ENCODE results near the gene SZRD1.

The SZRD1 gene

DNA sequence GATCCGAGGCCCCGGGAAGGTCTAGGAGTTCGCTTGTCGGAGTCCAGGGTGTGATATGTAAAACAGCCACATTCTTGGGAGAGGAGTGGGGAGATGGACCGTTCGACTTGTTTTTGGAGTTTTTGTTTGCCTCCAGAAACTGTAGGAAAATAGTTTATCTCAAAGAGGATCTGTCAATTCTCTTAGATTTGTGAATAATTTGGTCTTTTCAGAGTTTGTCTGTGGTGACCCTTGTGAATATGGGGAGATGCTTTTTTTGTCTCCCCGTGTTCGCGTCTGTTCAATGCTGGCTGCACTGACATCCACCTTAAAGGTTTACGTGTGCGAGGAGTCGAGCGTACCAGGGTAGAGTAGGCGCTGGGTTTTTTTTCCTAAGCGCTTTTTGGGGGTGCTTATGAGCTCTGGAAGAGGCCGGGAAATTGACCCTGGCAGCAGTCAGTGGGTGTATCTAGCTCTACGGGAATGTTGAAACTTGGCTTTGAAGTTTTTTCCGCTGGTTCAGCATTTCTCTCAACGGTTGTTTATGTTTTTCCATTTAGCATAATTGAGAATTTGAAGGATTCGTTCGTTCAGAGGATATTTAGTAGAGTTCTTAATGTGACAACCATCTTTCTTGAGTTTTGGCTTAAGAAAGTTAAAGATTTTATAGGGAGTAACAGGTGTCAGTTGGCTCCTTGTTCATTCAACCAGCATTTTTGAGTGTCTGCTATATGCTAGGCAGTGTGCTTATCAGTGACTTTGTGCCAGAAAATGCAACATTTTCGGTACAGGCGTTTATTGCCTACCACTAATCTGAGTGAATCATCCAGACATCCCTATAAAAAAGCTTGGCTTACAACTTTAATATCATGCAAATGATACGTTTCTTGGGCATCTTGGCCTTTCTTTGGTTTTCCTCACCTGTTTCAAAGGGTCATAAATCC is 1.2 kb downstream of the SZRD1 start:
- no peak for DNase-seq

DNA sequence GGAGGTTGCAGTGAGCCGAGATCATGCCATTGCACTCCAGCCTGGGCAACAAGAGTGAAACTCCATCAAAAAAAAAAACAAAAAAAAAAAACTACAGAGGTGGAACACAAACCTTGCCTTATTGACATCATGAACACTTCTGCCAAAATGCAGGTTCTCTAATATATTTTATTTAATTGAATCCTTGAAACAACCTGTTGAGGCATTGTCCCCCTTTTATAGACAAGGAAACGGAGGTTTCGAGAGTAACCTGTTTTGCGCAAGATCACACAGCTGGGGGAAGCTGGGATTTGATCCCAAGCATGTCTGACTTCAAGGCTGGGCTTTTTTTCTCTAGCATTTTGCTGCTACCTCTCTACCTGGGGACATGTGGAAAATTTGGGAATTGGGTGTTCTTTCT is 2.8 kb downstream of the SZRD1 start:
- no peak for DNase-seq

DNA sequence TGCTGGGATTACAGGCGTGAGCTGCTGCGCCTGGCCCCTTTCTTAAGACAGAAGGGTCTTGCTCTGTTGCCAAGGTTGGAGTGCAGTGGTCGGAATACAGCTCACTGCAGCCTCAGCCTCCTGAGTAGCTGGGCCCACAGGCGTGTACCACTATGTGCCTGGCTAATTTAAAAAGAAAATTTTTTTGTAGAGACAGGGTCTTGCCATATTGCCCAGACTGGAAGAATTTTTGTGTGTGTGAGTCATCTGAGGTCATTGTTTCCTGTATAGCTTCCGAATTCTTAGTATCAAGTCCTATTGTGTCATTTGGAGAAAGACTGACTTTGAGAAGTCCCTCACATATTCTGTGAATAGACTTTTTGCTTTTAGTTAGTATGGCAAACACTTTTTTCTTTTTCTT is 4.7 kb downstream of the SZRD1 start:
- DNase-seq: peak in 1 of 2 donors; percentile 57

DNA sequence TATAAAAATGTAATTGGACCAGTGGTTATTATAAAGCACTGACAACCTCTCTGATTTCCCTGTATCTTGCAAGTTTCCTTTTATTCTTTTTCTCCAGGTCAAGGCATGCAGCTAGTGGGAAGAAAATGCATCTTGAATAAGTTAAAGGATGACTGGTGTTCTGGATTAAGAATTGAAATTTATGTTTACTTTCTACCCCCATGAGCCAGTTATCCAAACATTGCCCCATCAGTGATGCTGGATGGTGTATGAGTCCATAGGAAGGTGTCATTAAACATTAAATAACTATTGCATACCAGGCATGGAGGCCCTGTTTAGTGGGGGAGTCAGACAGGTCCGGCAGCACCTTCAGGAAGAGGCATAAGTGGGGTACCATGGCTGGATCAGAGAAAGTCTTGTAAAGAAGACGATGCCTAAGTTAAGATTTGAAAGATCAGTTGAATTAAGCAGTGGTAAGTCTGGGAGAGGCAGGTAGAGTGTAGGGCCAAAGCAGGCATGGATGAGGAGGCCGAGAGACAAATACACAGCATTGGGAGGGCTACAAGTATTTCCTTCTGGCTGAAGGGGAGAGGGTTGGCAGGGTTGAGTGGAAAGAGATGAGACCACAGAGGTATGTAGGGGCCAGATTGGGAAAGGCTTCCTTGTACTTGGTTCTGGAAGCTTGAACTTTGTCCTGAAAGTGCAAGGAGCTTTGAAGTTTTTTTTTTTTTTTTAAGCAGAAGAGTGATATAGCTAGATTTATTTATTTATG is 5.7 kb downstream of the SZRD1 start:
- no peak for DNase-seq

DNA sequence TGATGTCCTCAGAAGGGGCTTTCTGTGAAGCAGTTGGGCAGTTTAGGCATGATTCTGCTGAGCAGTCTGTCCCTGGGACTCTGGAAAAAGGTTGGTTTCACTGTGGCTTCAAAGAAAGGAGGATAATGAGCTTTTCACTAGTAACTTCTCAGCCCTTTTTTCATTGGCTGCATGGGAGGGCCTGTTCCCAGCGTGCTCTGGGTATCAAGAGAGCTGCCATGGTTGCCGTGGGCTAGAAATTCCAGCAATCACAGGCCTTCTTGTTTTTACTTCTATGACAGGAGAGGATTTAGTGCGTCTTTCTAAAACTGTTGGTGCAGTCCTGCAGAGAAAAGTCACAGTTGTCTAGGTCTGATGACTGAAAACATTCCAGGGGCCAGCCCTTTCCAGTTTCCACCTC is 7.2 kb downstream of the SZRD1 start:
- no peak for DNase-seq

DNA sequence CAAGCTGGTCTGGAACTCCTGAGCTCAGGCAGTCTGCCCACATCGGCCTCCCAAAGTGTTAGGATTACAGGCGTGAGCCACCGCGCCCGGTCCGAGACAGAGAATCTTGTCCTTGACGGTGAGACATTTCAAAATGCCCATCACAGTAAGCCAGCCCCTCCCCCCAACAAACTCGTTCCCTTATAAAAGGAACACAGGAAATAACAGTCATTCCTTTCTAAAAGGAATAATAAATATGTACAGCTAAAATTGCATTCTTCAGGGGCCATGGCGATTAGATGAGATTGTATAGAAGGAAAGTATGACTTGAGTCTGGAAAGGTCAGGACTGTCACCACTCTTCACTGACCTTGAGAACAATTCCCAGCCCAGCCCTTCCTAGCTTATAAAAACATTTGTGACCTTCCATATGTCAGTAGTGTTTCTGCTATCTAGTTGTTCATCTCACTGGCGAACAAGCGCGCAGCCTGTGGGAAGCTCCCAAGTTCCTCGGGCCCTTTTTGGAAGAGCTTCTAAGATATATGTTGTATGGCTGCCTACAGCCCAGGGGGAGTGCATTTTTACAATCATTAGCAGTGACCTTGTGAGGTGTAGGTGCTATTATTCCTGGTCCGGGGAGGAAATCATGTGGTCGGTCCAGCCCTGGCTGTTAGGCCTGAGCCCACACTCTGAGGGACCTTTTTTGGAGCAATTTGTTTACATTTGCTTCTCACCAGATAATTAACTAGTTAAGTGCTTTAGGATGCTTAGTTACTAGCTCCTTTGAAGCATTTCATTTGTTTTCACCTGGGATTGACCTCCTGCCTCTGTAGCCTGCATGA is 8.7 kb downstream of the SZRD1 start:
- DNase-seq: no peak

DNA sequence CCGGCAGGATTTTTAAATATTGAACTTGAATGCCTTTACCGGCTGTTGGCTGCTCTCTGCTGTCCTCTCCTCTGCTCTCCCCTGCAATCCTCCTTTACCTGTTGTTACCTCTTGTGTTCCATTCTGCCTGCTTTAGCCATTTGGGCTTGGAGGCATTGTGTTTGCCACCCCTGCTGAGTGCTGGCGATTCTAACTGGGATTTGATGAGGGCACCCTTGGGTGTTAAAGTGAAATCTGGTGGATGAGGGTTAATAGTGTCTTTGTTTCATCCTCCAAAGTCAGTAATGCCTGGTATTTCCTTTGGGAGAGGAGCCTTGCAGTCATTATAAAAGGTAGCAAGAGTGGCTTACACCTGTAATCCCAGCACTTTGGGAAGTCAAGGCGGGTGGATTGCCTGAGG is 9.9 kb downstream of the SZRD1 start:
- DNase-seq: no peak

DNA sequence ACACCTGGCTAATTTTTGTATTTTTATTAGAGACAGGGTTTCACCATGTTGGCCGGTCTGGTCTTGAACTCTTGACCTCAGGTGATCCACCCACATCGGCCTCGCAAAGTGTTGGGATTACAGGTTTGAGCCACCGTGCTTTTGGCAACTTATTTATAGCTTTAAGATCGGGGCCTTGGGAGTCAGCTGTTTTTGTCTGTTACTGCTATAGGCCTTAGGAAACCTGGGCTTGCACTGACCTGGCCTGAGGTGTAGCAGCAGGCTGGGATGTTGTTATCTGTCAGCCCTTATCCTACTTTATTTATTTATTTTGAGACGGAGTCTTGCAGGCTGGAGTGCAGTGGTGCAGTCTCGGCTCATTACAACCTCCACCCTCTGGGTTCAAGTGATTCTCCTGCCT is 11.4 kb downstream of the SZRD1 start:
- DNase-seq: no peak

DNA sequence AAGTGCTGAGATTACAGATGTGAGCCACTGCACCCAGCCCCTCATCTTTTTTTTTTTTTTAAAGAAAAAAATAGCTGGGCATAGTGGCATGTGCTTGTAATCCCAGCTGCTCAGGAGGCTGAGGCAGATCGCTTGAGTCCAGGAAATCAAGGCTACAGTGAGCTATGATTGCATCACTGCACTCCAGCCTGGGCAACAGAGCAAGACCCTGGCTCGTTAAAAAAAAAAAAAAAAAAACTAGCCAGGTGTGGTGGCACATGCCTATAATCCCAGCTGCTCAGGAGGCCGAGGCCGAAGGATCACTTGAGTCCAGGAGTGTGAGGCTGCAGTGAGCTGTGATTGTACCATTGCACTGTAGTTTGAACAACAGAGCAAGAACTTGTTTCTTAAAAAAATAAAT is 13.8 kb downstream of the SZRD1 start:
- DNase-seq: no peak

DNA sequence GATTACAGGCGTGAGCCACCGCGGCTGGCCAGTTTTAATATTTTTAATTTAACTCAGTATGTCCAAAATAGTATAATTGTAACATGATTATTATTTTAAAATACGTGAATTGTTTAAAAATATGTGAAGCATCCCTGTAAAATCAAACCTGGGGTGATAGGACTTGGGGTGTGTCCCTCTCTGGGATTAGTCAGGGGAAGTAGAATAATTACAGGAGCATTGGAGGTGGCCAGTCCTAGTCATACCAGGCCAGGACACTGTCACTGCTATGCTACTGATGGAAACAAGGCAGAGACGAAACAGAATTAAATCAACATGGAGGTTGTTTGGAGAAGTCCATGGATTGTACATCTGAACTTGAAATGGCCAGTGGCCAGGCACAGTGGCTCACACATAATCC is 16.8 kb downstream of the SZRD1 start:
- no peak for DNase-seq

DNA sequence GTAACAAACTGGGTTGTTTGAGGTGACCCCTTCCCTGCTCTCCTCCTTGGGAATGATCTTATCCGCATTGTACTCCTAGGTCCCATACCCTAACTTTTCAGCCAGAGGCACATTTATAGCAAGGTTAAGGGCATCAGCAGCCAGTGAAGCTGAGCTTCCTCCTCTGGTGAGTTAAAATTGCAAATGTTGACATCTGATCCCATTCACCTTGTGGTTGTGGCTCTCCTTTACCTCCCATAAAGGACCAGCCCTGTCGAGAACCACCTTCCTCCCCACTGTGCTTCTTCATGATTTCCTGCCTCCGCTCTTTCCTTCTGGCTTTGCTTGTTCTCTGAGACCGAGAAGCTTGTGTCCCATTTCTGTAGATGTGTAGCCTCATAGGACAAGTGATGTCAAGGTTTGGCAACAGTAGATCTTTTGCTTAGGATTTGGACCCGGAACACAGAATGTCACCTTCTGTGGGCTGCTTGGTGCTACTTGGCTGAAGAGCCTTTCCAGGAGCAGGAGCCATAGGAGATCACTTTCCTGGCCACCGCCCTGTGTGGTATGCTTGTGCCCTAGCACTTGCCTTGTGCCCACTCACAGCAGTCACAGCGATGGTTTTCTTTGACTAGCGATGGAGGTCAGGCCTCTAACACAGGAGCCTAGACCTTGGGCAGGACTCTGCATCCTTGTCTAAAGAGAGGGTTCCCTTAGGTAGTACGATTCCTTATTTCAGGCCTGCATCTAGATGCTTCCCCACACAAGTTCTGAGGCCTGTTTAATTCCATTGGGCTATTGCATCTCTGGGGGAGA is 18.8 kb downstream of the SZRD1 start:
- no peak for DNase-seq

DNA sequence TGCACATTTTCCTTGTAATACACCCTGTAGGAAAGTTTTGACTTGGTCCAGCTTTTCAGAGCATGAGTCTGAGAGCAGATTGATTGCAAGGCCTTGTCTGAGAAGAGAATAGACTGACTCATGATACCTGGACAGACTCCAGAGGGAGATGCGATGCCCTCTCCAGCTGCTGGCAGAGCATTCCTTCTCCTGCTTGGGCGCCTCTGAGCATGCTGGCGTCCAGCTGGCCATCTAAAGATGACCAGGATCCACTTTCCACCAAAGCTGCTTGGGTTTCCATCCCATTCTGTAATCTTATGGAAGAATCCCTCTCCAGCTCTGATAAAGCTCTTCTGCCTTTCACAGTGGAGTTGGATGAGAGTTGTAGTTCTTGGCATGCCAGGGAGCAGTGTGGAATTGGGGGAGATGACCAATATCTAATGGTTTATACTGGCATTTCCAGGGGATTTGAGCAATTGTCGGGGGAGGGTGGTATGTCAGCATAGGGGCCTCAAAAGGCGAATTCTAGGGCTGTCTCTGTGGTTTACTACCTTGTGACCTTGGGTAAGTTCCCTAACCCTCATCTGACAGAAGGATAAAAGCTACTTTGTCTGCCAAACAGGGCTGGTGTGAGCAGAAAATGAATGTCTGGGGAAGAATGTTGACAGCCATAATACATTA is 19.5 kb downstream of the SZRD1 start:
- no peak for DNase-seq

DNA sequence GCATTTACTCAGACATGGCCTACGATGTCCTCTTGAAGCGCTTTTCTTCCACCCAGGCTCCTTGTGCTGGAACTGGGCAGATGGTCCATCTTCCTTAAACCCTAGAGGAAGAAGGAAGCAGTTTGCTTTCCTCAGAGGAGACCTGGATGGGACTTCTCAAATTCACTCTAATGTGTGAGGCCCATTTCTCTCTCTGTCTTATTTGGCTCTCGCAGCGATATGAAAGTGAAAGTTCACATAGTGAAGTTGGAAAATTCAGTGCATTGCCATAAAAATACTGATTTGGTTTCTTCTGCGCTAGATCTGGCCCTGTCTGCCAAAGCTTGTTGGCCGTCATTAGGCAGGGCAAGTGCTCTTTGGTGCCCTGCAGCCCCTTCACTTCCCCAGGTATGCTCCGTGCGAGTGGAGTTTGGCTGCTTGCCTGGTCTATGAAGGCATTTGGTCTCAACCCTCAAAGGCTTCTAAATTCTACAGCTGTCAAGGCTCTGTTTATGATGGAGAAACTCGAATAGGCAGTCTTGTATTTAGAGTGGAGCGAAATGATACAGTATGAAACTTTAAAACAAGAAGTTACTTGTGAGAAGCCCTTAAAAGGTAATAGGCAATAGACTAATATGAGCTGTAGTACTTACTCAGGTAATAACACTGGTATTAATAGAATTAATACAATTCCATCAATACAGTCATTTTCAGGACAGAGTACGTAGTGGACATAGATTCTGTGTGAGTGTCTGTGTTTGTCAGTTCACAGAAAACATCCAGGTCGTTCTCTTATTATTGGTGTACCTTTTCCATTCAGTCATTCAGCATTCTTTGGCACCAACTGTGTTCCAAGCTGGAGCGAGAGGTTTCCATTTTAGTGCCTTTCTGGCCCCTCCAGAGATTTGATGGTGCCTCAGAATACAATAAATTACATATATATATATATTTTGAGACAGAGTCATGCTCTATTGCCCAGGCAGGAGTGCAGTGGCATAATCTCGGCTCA is 20.5 kb downstream of the SZRD1 start:
- peak in 1 of 2 donors; percentile 28 for DNase-seq

DNA sequence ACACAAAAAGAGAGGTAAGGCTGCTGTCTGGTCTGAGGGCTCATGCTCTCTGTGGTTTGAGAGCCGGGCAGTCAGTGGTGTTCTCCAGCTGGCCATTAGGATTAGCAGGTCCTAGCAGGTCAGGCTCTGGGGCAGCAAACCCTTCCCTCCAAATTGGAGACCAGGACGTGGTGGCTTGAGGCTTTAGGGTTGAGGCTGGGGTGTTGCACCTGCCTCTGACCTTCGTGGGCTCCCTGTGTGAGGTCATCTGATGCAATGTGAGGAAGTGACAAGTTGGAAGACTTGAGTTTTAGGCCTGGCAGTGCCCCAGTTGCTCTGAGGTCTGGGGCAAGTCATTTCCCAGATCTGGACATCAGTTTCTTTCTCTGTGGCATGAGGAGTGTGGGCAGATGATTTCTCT is 24.4 kb downstream of the SZRD1 start:
- DNase-seq: no peak

DNA sequence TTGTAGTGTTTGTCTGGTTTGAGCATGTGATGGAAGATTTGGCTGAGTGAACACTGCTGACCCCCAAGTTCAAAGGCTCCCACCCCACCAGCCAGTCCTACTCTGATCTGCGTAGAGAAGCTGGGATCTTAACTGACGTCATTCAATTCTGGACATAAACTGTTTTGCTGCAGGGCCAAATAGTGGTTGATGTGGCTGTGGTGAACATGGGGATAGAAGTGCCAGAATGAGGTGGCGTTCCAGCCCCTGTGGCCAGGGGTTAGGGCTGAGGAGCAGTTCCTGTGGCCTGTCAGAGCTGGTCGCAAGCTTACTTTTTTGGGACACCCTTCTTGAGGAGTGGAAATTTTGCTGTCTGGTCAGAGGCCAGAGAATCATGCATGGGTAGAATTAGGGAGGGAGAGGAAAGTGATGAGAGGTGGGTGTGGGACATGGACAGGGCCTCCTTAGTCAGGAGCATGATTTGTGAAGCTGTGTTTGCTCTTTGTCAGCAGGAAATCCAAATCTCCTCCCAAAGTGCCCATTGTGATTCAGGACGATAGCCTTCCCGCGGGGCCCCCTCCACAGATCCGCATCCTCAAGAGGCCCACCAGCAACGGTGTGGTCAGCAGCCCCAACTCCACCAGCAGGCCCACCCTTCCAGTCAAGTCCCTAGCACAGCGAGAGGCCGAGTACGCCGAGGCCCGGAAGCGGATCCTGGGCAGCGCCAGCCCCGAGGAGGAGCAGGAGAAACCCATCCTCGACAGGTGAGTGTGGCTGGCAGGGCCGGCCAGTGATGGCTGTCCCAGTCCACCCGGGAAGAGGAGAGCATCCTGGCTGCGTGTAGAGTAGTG is 25.9 kb downstream of the SZRD1 start:
- DNase-seq: no peak

DNA sequence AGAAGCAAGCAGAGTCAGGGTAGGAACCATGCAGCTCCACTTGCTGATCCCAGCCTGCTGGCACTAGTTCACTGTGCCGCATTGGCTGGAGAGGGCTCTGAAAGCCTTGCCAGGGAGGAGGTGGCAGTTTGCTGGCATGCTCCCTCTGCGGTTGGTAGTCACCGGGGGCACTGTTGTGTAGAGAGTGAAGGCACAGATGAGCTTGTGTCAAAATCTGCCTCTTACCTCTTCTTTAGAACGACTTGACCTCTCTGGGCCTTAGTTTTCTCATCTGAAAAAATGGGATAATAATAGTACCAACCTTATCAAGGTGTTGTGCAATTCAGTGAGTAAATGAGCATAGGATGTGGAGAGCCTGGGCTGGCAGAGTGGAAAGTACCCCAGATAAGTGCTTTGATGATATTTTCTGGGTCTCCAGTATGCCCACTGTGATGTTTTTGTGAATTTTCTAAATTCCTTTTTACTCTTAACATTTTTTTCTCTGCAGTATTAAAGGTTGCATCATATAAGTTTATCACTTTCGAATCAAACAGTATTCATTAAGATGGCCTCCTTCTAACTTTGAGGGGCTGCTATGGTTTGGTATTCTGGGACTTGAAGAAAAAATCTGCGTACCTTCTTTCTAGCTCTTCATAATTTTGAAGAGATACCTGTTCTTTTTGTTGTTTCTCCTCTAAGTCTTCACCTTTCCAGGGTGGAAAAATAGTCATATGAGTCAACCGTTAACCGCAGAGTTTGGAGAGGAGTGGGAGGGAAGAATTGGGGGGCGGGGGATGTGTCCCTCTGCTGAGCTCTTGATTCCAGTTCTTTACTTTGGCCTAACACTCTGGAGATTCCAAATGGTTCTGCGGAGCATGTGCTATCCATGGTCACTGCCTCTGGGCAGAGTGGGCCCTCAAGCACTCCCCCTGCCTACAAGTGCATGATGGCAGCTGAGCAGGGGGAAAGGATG is 26.8 kb downstream of the SZRD1 start:
- DNase-seq: no peak

DNA sequence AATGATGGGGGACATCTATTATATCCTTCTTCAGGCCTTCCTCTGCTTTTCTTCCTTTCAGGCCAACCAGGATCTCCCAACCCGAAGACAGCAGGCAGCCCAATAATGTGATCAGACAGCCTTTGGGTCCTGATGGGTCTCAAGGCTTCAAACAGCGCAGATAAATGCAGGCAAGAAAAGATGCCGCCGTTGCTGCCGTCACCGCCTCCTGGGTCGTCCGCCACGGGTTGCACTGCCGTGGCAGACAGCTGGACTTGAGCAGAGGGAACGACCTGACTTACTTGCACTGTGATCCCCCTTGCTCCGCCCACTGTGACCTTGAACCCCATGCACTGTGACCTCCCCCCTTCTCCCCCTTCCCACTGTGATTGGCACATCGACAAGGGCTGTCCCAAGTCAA is 27.9 kb downstream of the SZRD1 start:
- no peak for DNase-seq

DNA sequence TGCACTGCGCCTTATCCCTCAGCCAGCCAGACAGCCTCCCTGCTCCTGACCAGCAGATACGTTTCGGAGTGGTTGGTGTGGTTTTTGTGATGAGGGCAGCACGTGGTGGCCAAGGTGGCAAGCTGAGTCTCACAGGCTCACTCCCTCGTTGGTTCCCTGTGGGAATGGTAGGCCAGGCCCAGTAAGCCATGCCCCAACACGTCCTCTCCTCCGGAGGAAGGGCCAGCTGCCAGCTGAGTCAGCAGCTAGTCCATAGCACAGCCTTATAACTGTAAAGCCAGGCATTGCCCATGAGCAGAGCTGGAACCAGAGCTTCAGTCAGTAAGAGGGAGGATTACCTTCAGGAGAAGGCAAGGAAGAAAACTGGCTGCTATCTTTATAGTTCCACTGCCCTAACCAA is 29.5 kb downstream of the SZRD1 start:
- no peak for DNase-seq

DNA sequence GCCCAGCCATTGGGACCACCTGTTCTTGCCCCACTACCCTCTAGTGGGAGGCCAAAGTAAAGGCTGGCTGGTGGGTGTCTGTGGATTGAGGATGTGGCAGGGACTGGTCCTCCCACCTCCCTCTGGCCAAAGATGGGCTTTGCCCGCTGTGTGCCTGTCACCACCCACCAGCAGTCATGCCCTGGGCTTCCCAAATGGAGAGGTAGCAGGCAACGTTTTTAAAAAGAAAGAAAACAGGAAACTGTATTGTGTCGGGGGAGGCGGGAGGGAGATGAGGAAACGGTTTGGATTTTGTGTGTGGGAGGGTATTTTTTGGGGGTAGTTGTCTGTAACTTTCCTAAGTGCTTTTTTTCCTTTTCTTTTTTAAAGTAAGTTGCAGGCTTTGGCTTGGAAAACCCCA is 30.1 kb downstream of the SZRD1 start:
- no peak for DNase-seq
